Activated effector memory CD4-positive, alpha-beta T cell treated with anti-CD3 and anti-CD28 coated beads, Interleukin-2, amount 50 U/mL, for 16 hours (primary cell): ENCODE measurements around the gene AMDHD2.
A peak's percentile ranks its signal among the peaks of the same experiment; 100 is the strongest.
"Not testable (repeated sequence)": the region's sequence is repeated elsewhere in the genome, so short reads cannot be mapped to it uniquely, and the experiment has no call there.

ENCODE experiments used
- DNase-seq: peaks from one replicate; pipeline ENCODE4 v3.0.0-alpha.2; 2020

The AMDHD2 gene

GRCh38 chr16:2518823-2519710 lies 1.1 kb upstream of the AMDHD2 start:
- DNase-seq = no peak

- no peak for DNase-seq
These were observed 475 bp upstream of the AMDHD2 start for GRCh38 chr16:2519711-2520080.

GRCh38 chr16:2520784-2521531 lies 787 bp downstream of the AMDHD2 start:
- peak; percentile 87 for DNase-seq

- no peak for DNase-seq
These were observed 3.6 kb downstream of the AMDHD2 start for GRCh38 chr16:2523801-2524231.

- no peak for DNase-seq
These were observed 4.3 kb downstream of the AMDHD2 start for GRCh38 chr16:2524339-2524938.

GRCh38 chr16:2526135-2526534 lies 6.0 kb downstream of the AMDHD2 start:
- DNase-seq = no peak

GRCh38 chr16:2527071-2527783 lies 7.1 kb downstream of the AMDHD2 start:
- DNase-seq = no peak

- DNase-seq = no peak
These were observed 7.6 kb downstream of the AMDHD2 start for GRCh38 chr16:2527784-2528100.

GRCh38 chr16:2528161-2529060 lies 8.2 kb downstream of the AMDHD2 start:
- no peak for DNase-seq

- no peak for DNase-seq
These were observed 9.1 kb downstream of the AMDHD2 start for GRCh38 chr16:2529061-2529931.

GRCh38 chr16:2529961-2530628 lies 9.9 kb downstream of the AMDHD2 start:
- no peak for DNase-seq

GRCh38 chr16:2530629-2531318 lies 10.6 kb downstream of the AMDHD2 start:
- no peak for DNase-seq

- DNase-seq = no peak
These were observed 11.2 kb downstream of the AMDHD2 start, which contains the start of gene CEMP1 for GRCh38 chr16:2531371-2531695. TSS of gene CEMP1 (minus strand) at chr16:2531408. CDS start at chr16:2531073, 335 bp downstream.

GRCh38 chr16:2531696-2532493 lies 11.7 kb downstream of the AMDHD2 start:
- peak; percentile 99 for DNase-seq

GRCh38 chr16:2532494-2533141 lies 12.4 kb downstream of the AMDHD2 start:
- DNase-seq = peak; percentile 85

- DNase-seq = not testable (repeated sequence)
These were observed 13.1 kb downstream of the AMDHD2 start for GRCh38 chr16:2533142-2533755.

- no peak for DNase-seq
These were observed 13.7 kb downstream of the AMDHD2 start for GRCh38 chr16:2533912-2534311.

- not testable (repeated sequence) for DNase-seq
These were observed 14.2 kb downstream of the AMDHD2 start for GRCh38 chr16:2534335-2534734.
